ENCODE measurements around the gene OR10AD1.

DNA sequence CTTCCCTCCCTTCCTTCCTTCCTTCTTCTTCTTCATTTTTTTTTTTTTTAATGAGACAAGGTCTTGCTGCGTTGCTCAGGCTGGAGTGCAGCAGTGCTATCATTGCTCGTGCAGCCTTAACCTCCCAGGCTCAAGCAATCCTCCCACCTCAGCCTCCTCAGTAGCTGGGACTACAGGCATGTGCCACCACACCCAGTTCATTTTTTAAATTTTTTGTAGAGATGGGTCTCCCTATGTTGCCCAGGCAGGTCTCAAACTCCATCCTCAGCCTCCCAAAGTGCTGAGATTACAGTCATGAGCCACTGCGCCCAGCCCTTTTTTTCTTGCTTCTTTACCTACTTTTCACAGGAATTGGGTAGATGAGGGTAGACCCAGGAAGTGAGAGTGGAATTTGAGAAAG, 1.6 kb downstream of the OR10AD1 start:
- TF ChIP-seq, protein P1, sequence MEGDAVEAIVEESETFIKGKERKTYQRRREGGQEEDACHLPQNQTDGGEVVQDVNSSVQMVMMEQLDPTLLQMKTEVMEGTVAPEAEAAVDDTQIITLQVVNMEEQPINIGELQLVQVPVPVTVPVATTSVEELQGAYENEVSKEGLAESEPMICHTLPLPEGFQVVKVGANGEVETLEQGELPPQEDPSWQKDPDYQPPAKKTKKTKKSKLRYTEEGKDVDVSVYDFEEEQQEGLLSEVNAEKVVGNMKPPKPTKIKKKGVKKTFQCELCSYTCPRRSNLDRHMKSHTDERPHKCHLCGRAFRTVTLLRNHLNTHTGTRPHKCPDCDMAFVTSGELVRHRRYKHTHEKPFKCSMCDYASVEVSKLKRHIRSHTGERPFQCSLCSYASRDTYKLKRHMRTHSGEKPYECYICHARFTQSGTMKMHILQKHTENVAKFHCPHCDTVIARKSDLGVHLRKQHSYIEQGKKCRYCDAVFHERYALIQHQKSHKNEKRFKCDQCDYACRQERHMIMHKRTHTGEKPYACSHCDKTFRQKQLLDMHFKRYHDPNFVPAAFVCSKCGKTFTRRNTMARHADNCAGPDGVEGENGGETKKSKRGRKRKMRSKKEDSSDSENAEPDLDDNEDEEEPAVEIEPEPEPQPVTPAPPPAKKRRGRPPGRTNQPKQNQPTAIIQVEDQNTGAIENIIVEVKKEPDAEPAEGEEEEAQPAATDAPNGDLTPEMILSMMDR (IDR thresholded peaks at IDR 0.05; ENCODE audit: low read length) = no peak
- TF ChIP-seq EZH2 (optimal IDR thresholded peaks at IDR 0.05; ENCODE audit: low read depth, low read length) = no peak

All from MM.1S (cell line).